Measurements from ENCODE around the gene MAD2L1BP. TPM values are rescaled to one million over a fixed set of nuclear protein-coding genes. Genes with fewer than 3 reads are reported as not detected.
"Not testable (repeated sequence)": the region's sequence is repeated elsewhere in the genome, so short reads cannot be mapped to it uniquely, and the experiment has no call there.

The MAD2L1BP gene
- total RNA-seq, 1 experiment from 2014 or later, result 34.4 TPM

DNA sequence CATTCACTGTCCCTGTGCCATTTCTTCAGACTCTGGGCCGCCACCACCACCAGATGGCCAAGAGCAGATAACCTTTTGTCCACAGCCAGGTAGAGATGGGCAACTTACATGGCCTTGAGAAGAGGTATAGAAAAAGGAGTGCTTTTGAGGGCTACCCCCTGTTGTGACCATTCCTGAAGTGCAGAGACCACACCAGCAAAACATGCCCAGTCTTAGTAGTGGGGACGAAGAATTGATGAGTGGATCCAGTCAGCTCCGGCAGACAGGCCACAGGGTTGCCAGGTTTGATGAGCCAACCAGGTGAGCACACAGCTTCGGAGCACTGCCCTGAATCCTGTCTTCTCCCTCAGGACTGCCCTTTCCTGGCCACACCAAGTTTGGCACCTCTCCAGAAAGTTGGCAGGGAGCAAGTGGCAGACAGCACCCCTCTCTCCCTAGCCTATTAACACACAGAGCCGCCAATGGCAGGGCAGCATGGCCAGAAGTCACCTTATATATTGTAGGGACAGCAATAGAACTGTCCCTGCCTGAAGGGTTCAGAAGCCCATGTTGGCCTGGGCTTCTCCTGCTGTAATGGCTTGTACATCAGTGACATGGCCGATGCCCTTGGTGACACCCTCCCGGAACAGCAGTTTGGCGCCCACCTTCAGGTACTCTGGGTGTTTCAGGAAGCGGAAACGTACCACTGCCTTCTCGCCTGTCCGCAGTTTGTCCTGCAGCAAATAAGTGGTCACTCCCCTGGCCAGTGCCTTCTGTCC lies 14.4 kb upstream of the MAD2L1BP start:
- Histone ChIP-seq H3K27me3 (no peaks in the 10 kb centered on the region), H3K9me3 (replicated peaks) (no peaks in the 10 kb centered on the region), H3K36me3 (peaks cover 59% of the 10 kb centered on the region), H3K4me3 (no peak overlapping the region), H3K4me1 (no peaks in the 10 kb centered on the region), H3K27ac (no peak overlapping the region)
- DNase-seq, result no peak

GRCh38 chr6:43621836-43622180 lies 13.8 kb upstream of the MAD2L1BP start:
- Histone ChIP-seq H3K27me3 (no peaks in the 10 kb centered on the region), H3K36me3 (peaks cover 62% of the 10 kb centered on the region), H3K4me3 (no peak overlapping the region), H3K27ac (no peak overlapping the region), H3K9me3 (replicated peaks) (no peaks in the 10 kb centered on the region), H3K4me1 (peaks cover under 1% of the 10 kb centered on the region; the same call in 1 of the 2 replicates)
- no peak for DNase-seq

GRCh38 chr6:43622541-43622940 lies 13.1 kb upstream of the MAD2L1BP start:
- H3K27me3 ChIP-seq, result no peaks in the 10 kb centered on the region
- H3K4me1 ChIP-seq, result peaks cover 6% of the 10 kb centered on the region
- no peaks in the 10 kb centered on the region for H3K9me3 ChIP-seq (replicated peaks)
- H3K27ac ChIP-seq, result no peak overlapping the region
- DNase-seq, result no peak
- H3K36me3 ChIP-seq, result peaks cover 60% of the 10 kb centered on the region
- H3K4me3 ChIP-seq, result no peak overlapping the region

DNA sequence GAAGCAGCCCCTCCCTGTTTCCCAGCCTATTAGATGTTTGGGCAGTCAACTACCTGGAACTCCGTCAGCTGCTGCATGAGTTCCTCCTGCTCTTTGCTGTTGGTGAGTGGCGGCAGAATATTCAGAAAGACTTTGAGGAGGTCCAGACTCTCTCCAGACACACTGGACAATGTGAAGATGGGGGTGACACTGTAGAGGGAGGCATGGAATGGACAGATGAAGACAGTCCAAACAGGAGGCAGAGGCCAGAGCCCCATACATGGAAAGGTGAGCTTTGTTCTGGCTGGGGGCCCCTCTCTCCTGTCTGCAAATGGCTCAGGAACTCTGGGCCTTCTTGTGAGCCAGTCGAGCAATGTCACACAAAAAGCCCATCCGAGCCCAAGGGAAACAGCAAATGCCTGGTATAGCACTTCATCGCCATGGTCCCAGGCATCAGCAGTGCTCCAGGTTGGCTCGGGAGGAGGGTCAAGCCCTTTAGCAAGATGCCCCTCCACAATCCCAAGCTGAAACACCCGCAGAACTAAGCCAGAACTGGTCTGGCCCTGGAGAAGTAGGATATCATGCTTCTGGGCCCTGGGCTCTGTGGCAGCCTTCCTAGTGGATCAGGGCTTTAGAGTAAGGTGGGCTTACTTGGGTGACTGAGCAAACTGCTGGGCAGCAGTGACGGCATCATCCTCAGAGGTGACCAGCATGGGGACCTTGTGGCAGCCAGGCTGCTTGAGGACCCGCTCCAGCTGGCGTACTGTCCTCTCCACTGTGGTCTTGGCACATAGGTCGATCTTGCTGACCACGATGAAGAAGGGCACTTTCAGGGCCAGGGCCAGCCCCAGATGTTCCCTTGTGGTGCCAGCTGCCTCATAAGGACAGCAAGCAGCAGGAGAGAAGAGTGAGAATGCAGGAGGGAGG lies 11.5 kb upstream of the MAD2L1BP start:
- Histone ChIP-seq H3K9me3 (replicated peaks) (no peaks in the 10 kb centered on the region), H3K27ac (no peak overlapping the region), H3K36me3 (peaks cover 57% of the 10 kb centered on the region), H3K4me3 (no peak overlapping the region), H3K27me3 (no peaks in the 10 kb centered on the region), H3K4me1 (peaks cover 12% of the 10 kb centered on the region)
- no peak for DNase-seq

DNA sequence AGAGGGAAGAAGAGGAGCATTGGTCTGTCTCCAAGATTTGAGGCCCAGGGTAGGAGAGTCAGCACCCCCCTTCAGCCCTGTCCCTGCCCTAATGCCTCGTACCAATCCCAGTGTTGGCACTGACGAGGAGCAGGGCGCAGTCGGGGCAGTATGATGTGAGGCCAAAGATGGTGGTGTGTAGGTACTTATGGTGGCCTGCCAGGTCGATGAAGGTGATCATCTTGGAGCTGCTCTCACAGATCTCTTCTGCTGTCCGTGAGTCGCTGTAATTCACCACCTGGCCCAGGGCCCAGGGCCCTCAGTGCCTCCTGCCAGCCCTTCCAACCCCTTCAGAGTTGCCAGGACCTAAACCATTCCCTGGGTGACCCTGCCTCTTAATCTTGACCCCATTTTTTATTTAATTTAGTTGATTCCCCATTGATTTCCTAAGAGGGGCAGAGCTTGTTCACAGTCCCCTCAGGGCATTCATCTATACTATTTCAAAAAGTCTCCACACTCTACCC lies 10.8 kb upstream of the MAD2L1BP start:
- H3K27me3 ChIP-seq, result no peaks in the 10 kb centered on the region
- no peak overlapping the region for H3K27ac ChIP-seq
- no peaks in the 10 kb centered on the region for H3K9me3 ChIP-seq (replicated peaks)
- H3K4me3 ChIP-seq, result no peak overlapping the region
- DNase-seq, result no peak
- H3K4me1 ChIP-seq, result peaks cover 12% of the 10 kb centered on the region
- H3K36me3 ChIP-seq, result peaks cover 56% of the 10 kb centered on the region

DNA sequence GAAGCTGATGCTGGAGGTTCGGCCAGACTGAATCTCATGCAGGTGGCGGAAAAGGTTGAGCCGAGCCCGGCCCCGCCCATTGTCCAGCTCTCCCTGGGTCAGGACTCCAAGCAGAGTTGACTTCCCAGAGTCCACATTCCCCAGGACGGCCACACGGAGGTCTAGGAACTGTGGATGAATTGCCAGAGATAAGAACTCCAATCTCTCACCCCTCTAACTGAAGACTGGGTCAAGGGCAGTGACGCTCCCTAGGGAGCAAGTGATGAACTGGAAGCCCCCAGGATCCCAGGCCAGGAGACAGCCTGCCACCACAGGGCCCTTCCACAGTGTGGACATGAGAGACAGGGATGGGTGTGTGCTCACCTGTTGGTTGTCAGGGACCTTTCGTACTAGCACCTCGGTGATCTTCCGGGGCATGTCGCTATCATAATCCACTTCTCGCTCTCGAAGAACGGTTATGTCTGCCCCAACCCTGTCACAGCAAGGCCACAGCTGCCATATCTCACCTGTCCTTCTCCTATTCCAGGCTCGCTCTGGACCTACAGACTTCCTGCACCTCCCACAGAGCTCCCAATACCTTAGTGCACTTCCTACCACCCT lies 10.1 kb upstream of the MAD2L1BP start:
- DNase-seq, result no peak
- H3K36me3 ChIP-seq, result peaks cover 52% of the 10 kb centered on the region
- H3K9me3 ChIP-seq (replicated peaks), result no peaks in the 10 kb centered on the region
- no peak overlapping the region for H3K4me3 ChIP-seq
- H3K4me1 ChIP-seq, result peaks cover 12% of the 10 kb centered on the region
- no peaks in the 10 kb centered on the region for H3K27me3 ChIP-seq
- H3K27ac ChIP-seq, result no peak overlapping the region

DNA sequence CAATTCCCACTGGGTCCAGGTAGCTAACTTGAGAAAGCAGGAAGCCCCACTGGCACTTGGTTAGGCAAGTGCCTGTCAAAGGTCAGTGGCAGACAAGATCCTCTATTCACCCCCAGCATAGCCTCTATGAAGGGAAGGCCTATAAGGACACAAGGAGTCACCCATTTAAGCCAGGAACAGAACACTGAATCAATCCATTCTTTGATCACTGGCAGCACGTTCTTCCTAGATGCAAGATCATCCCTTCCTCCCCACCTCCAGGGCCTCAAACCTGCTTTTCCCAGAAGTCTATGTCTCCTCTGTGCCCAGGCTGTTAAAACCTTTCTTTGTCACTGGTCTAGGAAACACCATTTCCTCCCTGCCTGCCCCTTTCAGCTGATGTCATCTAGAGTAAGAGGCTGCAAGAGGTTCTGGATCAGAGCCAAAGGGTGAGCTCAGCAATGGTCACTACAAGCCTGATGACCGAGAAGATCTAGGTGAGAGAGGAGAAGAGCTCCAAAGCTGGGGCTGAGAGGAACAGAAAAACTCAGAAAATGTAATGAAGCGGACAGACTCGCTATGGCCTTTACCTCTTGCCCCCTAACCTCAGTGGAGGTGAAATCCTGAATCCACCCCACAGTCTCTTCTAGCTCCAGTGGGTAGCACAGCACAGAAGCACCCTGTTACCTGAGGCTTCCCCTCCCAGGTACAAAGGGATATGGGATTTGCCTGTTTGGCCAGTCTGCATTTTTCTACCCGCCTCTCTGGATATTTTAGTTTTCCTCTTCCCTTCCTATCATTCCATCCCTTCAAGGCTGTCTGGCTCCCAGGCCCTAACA lies 8.4 kb upstream of the MAD2L1BP start:
- Histone ChIP-seq H3K27ac (peak overlapping the region; percentile 96), H3K4me1 (peaks cover 12% of the 10 kb centered on the region), H3K9me3 (replicated peaks) (no peaks in the 10 kb centered on the region), H3K4me3 (peak overlapping the region; percentile 94; the same call in 1 of the 2 replicates), H3K27me3 (no peaks in the 10 kb centered on the region), H3K36me3 (peaks cover 42% of the 10 kb centered on the region)
- DNase-seq, result peak; percentile 89 to 91

DNA sequence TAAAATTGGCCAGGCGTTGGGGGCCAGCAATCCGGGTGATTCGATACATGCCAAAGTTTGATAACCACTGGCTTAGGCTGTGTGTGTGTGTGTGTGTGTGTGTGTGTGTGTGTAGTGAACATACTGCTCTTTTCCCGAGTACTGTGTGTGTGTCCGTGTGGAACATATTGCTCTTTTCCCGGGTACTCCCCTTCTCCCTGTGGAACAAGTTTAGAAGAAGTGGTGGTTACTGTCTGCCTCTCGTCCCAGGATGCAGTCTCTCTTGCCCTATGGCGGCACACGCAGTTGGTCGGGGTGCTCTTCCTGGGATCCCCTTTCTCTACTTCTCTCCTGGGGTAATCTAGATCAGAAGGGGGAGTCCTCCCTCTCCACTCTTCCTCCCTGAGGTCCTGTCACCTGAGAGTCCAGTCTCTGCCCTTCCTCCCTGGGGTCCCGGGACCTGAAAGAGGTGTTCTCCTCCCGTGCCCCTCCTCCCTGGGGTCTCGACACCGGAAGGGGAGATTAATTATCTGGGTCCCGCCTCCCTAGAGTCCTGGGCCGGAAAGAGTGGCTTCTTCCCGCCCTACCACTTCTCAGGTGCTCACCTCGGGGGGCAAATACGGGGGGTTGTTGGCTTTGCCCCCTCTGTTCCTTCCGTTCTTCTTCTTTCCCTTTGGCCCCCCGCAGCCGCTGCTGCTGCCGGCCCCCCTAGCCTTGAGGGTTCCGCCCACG lies 7.1 kb upstream of the MAD2L1BP start:
- H3K27me3 ChIP-seq, result no peaks in the 10 kb centered on the region
- peak; percentile 72 to 76 for DNase-seq
- H3K27ac ChIP-seq, result peak overlapping the region; percentile 96
- H3K36me3 ChIP-seq, result peaks cover 28% of the 10 kb centered on the region
- peaks cover 12% of the 10 kb centered on the region for H3K4me1 ChIP-seq
- no peaks in the 10 kb centered on the region for H3K9me3 ChIP-seq (replicated peaks)
- peak overlapping the region; percentile 94 for H3K4me3 ChIP-seq

GRCh38 chr6:43629104-43629504 lies 6.5 kb upstream of the MAD2L1BP start, which contains the start of gene GTPBP2:
TSS of gene GTPBP2 (minus strand) at chr6:43629264. CDS start at chr6:43629162, 102 bp downstream.
- peak; percentile 99 for DNase-seq
- peaks cover 23% of the 10 kb centered on the region for H3K36me3 ChIP-seq
- peak within 1 kb of the TSS; percentile 94 for H3K4me3 ChIP-seq
- peak within 1 kb of the TSS; percentile 96 for H3K27ac ChIP-seq
- H3K27me3 ChIP-seq, result no peaks in the 10 kb centered on the region
- H3K9me3 ChIP-seq (replicated peaks), result no peaks in the 10 kb centered on the region
- peaks cover 12% of the 10 kb centered on the region for H3K4me1 ChIP-seq

- Histone ChIP-seq H3K27ac (peak overlapping the region; percentile 96), H3K9me3 (replicated peaks) (no peaks in the 10 kb centered on the region), H3K27me3 (no peaks in the 10 kb centered on the region), H3K36me3 (peaks cover 18% of the 10 kb centered on the region), H3K4me3 (peak overlapping the region; percentile 62), H3K4me1 (peaks cover 12% of the 10 kb centered on the region)
- peak; percentile 97 to 99 for DNase-seq
These were observed 5.9 kb upstream of the MAD2L1BP start for GRCh38 chr6:43629505-43630300.

- Histone ChIP-seq H3K27ac (no peak overlapping the region), H3K4me1 (peaks cover 12% of the 10 kb centered on the region), H3K4me3 (no peak overlapping the region), H3K36me3 (peaks cover 5% of the 10 kb centered on the region; the same call in 1 of the 2 replicates), H3K9me3 (replicated peaks) (no peaks in the 10 kb centered on the region), H3K27me3 (no peaks in the 10 kb centered on the region)
- no peak for DNase-seq
These were observed 4.5 kb upstream of the MAD2L1BP start for GRCh38 chr6:43630980-43631619.

DNA sequence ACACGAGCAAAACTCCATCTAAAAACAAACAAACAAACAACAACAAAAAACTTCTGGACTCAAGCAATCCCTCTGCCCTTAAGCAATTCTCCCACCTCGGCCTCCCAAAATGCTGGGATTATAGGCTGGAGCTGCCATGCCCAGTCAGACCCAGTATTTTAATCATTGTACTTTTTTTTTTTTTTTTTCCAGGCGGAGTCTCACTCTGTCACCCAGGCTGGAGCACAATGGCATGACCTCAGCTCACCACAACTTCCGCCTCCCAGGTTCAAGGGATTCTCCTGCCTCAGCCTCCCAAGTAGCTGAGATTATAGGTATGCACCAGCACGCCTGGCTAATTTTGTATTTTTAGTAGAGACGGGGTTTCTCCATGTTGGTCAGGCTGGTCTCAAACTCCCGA lies 2.6 kb upstream of the MAD2L1BP start:
- H3K9me3 ChIP-seq (replicated peaks); H3K27ac ChIP-seq; H3K4me3 ChIP-seq; DNase-seq; H3K36me3 ChIP-seq; H3K27me3 ChIP-seq; H3K4me1 ChIP-seq: not testable (repeated sequence)
